ENCODE results near the gene PRKN. TPM values are rescaled to one million over a fixed set of nuclear protein-coding genes. Genes with fewer than 3 reads are reported as not detected.
"Not testable (repeated sequence)": the region's sequence is repeated elsewhere in the genome, so short reads cannot be mapped to it uniquely, and the experiment has no call there.

The PRKN gene
- total and polyA plus RNA-seq, 3 experiments from 2014 or later = 0.22 to 1.0 (median 0.55) TPM

DNA sequence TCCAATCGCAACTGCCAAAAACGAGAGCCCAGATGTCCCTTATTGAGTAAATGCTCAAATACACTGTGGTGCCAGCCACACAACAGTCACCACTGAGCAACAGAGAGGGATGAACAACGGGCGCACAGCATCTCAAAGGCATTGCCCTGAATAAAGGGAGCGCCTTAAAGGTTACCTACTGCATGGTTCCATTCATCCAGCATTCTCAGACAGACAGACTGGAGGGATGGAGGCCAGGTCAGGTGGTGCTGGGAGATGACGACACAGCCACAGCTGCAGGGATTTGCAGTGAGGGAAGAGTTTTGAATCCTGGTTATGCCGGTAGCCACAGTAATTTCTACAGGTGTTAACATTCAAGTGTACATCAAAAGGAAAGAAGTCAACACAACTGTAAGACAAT, 838.2 kb downstream of the PRKN start:
- Mint-ChIP-seq H3K4me1 (no peaks in the 10 kb centered on the region), H3K27ac (no peak overlapping the region), H3K27me3 (peaks cover 0 to 3% of the 10 kb centered on the region in 2 donors), H3K4me3 (no peak overlapping the region), H3K9me3 (peaks cover 0 to 5% (median 3%) of the 10 kb centered on the region in 5 donors), H3K36me3 (no peaks in the 10 kb centered on the region)
- Histone ChIP-seq H3K27me3 (ENCODE audit: insufficient read depth, low read length, poor library complexity, severe bottlenecking) (no peaks in the 10 kb centered on the region), H3K4me3 (ENCODE audit: low read length) (no peak overlapping the region), H3K4me1 (ENCODE audit: insufficient read depth, low read length) (no peaks in the 10 kb centered on the region), H3K36me3 (ENCODE audit: insufficient read depth, low read length) (no peaks in the 10 kb centered on the region), H3K27ac (ENCODE audit: low read depth, low read length) (no peak overlapping the region), H3K9me3 (ENCODE audit: low read length) (no peaks in the 10 kb centered on the region)
- ChIA-PET CTCF (no interaction called here), POLR2A (no interaction called here)
- DNase-seq = no peak

DNA sequence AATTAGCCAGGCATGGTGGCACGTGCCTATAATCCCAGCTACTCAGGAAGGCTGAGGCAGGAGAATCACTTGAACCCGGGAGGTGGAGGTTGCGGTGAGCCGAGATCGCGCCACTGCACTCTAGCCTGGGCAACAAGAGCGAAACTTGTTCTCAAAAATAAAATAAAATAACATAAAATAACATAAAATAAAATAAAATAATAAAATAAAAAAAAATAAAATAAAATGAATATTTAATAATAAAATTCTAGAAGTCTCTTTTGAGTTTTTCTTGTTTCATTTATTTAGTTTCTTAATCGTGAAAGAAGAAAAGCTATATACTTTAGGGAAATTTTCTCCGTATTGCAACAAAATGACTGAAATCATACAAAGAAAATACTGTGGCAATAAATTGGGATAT, 841.0 kb downstream of the PRKN start:
- H3K36me3 Mint-ChIP-seq; H3K27ac ChIP-seq (ENCODE audit: low read depth, low read length); H3K4me1 ChIP-seq (ENCODE audit: insufficient read depth, low read length); DNase-seq; H3K9me3 Mint-ChIP-seq; H3K9me3 ChIP-seq (ENCODE audit: low read length); H3K27me3 ChIP-seq (ENCODE audit: insufficient read depth, low read length, poor library complexity, severe bottlenecking); CTCF ChIA-PET; H3K27me3 Mint-ChIP-seq; H3K36me3 ChIP-seq (ENCODE audit: insufficient read depth, low read length); H3K4me1 Mint-ChIP-seq; H3K4me3 Mint-ChIP-seq; H3K27ac Mint-ChIP-seq; H3K4me3 ChIP-seq (ENCODE audit: low read length); POLR2A ChIA-PET: not testable (repeated sequence)

DNA sequence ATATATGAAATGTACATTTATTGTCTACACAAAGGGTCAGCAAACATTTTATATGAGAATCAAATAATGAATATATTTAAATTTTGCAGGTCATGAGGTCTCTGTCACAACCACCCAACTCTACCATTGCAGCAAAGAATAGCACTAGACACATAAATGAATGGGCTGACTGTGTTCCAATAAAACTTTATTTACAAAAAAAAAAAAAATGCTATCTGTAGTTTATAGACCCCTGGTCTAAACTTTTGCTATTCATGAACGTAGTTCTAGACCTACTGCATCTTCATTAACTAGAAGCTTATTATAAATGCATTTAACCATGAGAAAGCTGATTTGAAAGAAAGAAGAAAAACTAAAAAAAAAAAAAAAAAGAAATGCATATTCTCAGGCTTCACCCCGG, 842.8 kb downstream of the PRKN start:
- H3K27ac ChIP-seq (ENCODE audit: low read depth, low read length) = no peak overlapping the region
- Mint-ChIP-seq H3K4me3 (no peak overlapping the region), H3K9me3 (peaks cover 0 to 3% (median 1%) of the 10 kb centered on the region in 5 donors), H3K27me3 (peaks cover 0 to 3% of the 10 kb centered on the region in 2 donors), H3K4me1 (no peaks in the 10 kb centered on the region), H3K27ac (no peak overlapping the region), H3K36me3 (no peaks in the 10 kb centered on the region)
- no peaks in the 10 kb centered on the region for H3K4me1 ChIP-seq (ENCODE audit: insufficient read depth, low read length)
- ChIA-PET POLR2A (no interaction called here), CTCF (interaction anchor here (0.7 kb wide), 1 partner anchor 1070 kb away, joined by 3 read pairs; no protein-coding TSS in a partner anchor)
- H3K4me3 ChIP-seq (ENCODE audit: low read length) = no peak overlapping the region
- no peaks in the 10 kb centered on the region for H3K36me3 ChIP-seq (ENCODE audit: insufficient read depth, low read length)
- no peak for DNase-seq
- no peaks in the 10 kb centered on the region for H3K9me3 ChIP-seq (ENCODE audit: low read length)
- H3K27me3 ChIP-seq (ENCODE audit: insufficient read depth, low read length, poor library complexity, severe bottlenecking) = no peaks in the 10 kb centered on the region

DNA sequence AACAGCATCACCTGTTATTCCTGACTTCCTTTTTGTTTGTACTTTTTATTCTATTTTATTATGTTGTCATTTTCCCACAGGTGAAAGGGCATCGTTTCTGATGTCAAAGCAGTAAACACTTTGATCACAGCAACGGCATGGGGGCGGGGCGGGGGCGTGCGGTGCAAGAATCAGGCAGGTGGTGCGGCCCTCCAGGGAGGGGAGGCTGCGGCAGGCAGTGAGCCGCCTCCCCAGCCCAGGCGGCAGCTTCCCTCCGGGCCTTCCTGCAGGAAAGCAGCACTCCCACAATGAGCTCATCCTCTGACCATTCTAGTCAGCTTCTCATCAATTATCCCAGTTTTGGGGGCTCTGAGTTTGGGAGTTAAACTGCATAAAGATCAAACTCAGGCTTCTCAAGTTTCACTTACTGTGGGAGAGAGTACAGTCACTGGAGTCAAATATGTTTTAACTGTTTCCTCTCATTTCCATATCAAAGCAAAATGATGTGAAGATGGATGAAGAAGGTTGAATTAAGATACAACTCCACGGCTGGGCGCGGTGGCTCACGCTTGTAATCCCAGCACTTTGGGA, 845.3 kb downstream of the PRKN start:
- H3K4me3 ChIP-seq (ENCODE audit: low read length) = no peak overlapping the region
- Mint-ChIP-seq H3K27me3 (no peaks in the 10 kb centered on the region), H3K36me3 (no peaks in the 10 kb centered on the region), H3K27ac (no peak overlapping the region), H3K9me3 (peaks cover 0 to 4% (median 2%) of the 10 kb centered on the region in 5 donors), H3K4me1 (no peaks in the 10 kb centered on the region), H3K4me3 (no peak overlapping the region)
- DNase-seq = no peak
- POLR2A ChIA-PET = no interaction called here
- H3K36me3 ChIP-seq (ENCODE audit: insufficient read depth, low read length) = no peaks in the 10 kb centered on the region
- H3K9me3 ChIP-seq (ENCODE audit: low read length) = no peaks in the 10 kb centered on the region
- CTCF ChIA-PET = no interaction called here
- no peak overlapping the region for H3K27ac ChIP-seq (ENCODE audit: low read depth, low read length)
- no peaks in the 10 kb centered on the region for H3K27me3 ChIP-seq (ENCODE audit: insufficient read depth, low read length, poor library complexity, severe bottlenecking)
- H3K4me1 ChIP-seq (ENCODE audit: insufficient read depth, low read length) = no peaks in the 10 kb centered on the region

DNA sequence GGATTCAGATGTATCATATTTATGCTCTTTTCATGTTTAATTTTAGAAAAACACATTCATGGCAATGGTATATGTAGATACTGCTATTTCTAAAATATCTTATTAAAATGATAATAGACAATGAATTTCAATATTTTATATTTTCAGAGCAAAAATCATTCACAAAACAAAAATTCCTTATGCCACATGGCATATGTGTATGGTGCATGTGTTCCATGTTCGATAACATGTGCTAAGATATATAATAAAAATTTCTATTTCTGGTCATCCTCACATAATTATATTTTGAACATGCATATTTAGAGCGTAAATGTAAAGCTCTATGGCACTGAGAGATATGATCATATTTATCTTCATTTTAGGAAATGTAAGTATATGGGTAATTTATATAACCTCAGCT, 847.5 kb downstream of the PRKN start:
- H3K36me3 ChIP-seq (ENCODE audit: insufficient read depth, low read length) = no peaks in the 10 kb centered on the region
- H3K27ac ChIP-seq (ENCODE audit: low read depth, low read length) = no peak overlapping the region
- no peaks in the 10 kb centered on the region for H3K9me3 ChIP-seq (ENCODE audit: low read length)
- DNase-seq = no peak
- ChIA-PET CTCF (no interaction called here), POLR2A (no interaction called here)
- no peak overlapping the region for H3K4me3 ChIP-seq (ENCODE audit: low read length)
- H3K27me3 ChIP-seq (ENCODE audit: insufficient read depth, low read length, poor library complexity, severe bottlenecking) = no peaks in the 10 kb centered on the region
- no peaks in the 10 kb centered on the region for H3K4me1 ChIP-seq (ENCODE audit: insufficient read depth, low read length)
- Mint-ChIP-seq H3K4me3 (no peak overlapping the region), H3K27me3 (no peaks in the 10 kb centered on the region), H3K36me3 (no peaks in the 10 kb centered on the region), H3K9me3 (peaks cover 0 to 7% (median 6%) of the 10 kb centered on the region in 5 donors), H3K4me1 (no peaks in the 10 kb centered on the region), H3K27ac (no peak overlapping the region)

DNA sequence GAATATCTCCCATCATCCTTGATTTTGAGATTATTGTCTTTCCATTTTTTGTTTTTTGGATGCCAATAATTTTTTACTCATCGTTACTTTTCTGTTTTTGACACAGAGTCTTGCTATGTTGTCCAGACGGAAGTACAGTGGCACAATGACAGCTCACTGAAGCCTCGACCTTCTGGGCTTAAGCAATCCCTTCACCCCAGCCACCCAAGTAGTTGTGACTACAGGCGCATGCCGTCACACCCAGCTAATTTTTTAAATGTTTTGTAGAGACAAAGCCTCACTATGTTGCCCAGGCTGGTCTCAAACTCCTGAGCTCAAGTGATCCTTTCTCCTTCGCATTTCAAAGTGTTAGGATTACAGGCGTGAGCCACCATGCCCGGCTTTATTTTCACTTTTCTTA, 851.3 kb downstream of the PRKN start:
- no peaks in the 10 kb centered on the region for H3K27me3 Mint-ChIP-seq

DNA sequence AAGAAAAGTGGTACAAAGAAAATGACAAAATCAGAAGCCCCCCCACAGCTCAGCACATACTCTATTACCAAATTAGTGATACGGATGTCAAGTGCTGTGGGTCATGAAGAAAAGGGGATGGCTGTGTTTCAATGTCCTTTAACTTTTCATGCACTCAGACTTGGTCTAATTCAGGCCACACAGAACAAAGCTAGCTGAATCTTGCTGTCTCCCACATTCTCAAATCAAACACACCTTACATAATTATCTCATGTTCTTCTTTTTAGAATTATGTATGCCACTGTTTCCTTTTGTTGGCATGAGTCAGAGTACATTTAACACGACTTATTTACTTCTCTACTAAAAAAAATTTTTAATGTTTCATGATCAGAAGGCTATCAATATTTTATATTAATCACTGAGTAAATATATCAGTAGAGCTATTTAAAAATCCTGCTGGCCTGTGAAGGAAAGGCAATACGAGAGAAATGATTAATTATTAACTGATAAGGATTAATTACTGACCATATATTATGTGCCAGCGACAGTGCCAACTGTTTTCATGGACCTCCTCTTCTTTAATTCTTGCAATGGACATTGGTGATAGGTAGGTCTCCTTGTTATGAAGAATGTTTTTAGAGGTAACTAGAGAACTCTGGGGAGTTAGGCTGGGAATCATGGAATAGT, 857.2 kb downstream of the PRKN start:
- ChIA-PET POLR2A (no interaction called here), CTCF (no interaction called here)
- H3K27ac Mint-ChIP-seq = no peak overlapping the region

More for the DNA sequence above, 851.3 kb downstream of the PRKN start:
- Mint-ChIP-seq H3K4me1 (no peaks in the 10 kb centered on the region), H3K4me3 (no peak overlapping the region), H3K9me3 (peaks cover 0 to 7% (median 4%) of the 10 kb centered on the region in 5 donors), H3K27ac (no peak overlapping the region), H3K36me3 (peaks cover 0 to 3% (median 0%) of the 10 kb centered on the region in 3 donors)
- no peaks in the 10 kb centered on the region for H3K27me3 ChIP-seq (ENCODE audit: insufficient read depth, low read length, poor library complexity, severe bottlenecking)
- H3K4me1 ChIP-seq (ENCODE audit: insufficient read depth, low read length) = no peaks in the 10 kb centered on the region
- no peak for DNase-seq
- no peak overlapping the region for H3K27ac ChIP-seq (ENCODE audit: low read depth, low read length)
- no peaks in the 10 kb centered on the region for H3K9me3 ChIP-seq (ENCODE audit: low read length)
- H3K4me3 ChIP-seq (ENCODE audit: low read length) = no peak overlapping the region
- ChIA-PET POLR2A (no interaction called here), CTCF (no interaction called here)
- H3K36me3 ChIP-seq (ENCODE audit: insufficient read depth, low read length) = no peaks in the 10 kb centered on the region

DNA sequence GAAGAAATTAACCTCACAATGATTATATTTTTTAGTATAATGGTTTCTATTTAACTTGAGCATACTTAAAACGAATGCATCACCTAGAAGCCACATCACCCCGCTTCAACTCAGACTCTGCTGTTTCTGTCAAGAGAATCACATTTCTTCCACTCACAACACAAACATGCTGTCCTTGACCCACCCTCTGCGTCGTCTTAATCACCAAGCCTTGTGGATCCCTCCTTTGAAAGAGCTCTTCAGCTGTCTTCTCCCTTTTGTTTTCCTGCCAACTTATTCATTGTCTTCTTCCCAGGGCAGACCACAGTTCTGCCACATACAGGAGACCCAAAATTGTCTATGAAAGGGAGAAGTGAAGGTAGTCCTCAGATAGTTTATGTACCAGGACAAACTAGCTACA, 858.1 kb downstream of the PRKN start:
- Mint-ChIP-seq H3K9me3 (peaks cover 0 to 6% (median 3%) of the 10 kb centered on the region in 5 donors), H3K27ac (no peak overlapping the region), H3K4me1 (no peaks in the 10 kb centered on the region), H3K36me3 (peaks cover 0 to 12% (median 0%) of the 10 kb centered on the region in 3 donors), H3K4me3 (no peak overlapping the region), H3K27me3 (no peaks in the 10 kb centered on the region)
- no peaks in the 10 kb centered on the region for H3K27me3 ChIP-seq (ENCODE audit: insufficient read depth, low read length, poor library complexity, severe bottlenecking)
- no peak for DNase-seq
- H3K9me3 ChIP-seq (ENCODE audit: low read length) = no peaks in the 10 kb centered on the region
- ChIA-PET CTCF (no interaction called here), POLR2A (no interaction called here)
- H3K4me1 ChIP-seq (ENCODE audit: insufficient read depth, low read length) = no peaks in the 10 kb centered on the region
- no peak overlapping the region for H3K27ac ChIP-seq (ENCODE audit: low read depth, low read length)
- H3K36me3 ChIP-seq (ENCODE audit: insufficient read depth, low read length) = no peaks in the 10 kb centered on the region
- H3K4me3 ChIP-seq (ENCODE audit: low read length) = no peak overlapping the region

More for the DNA sequence above, 857.2 kb downstream of the PRKN start:
- H3K36me3 ChIP-seq (ENCODE audit: insufficient read depth, low read length) = no peaks in the 10 kb centered on the region
- no peaks in the 10 kb centered on the region for H3K9me3 ChIP-seq (ENCODE audit: low read length)
- H3K4me3 ChIP-seq (ENCODE audit: low read length) = no peak overlapping the region
- H3K27me3 Mint-ChIP-seq = no peaks in the 10 kb centered on the region
- no peaks in the 10 kb centered on the region for H3K4me1 Mint-ChIP-seq
- no peaks in the 10 kb centered on the region for H3K4me1 ChIP-seq (ENCODE audit: insufficient read depth, low read length)
- DNase-seq = no peak
- H3K4me3 Mint-ChIP-seq = no peak overlapping the region
- no peak overlapping the region for H3K27ac ChIP-seq (ENCODE audit: low read depth, low read length)
- peaks cover 0 to 7% (median 5%) of the 10 kb centered on the region in 5 donors for H3K9me3 Mint-ChIP-seq
- H3K36me3 Mint-ChIP-seq = peaks cover 0 to 12% (median 0%) of the 10 kb centered on the region in 3 donors
- no peaks in the 10 kb centered on the region for H3K27me3 ChIP-seq (ENCODE audit: insufficient read depth, low read length, poor library complexity, severe bottlenecking)
